ENCODE measurements around the gene HIF1AN.
"Not testable (repeated sequence)": the region's sequence is repeated elsewhere in the genome, so short reads cannot be mapped to it uniquely, and the experiment has no call there.

The HIF1AN gene

DNA sequence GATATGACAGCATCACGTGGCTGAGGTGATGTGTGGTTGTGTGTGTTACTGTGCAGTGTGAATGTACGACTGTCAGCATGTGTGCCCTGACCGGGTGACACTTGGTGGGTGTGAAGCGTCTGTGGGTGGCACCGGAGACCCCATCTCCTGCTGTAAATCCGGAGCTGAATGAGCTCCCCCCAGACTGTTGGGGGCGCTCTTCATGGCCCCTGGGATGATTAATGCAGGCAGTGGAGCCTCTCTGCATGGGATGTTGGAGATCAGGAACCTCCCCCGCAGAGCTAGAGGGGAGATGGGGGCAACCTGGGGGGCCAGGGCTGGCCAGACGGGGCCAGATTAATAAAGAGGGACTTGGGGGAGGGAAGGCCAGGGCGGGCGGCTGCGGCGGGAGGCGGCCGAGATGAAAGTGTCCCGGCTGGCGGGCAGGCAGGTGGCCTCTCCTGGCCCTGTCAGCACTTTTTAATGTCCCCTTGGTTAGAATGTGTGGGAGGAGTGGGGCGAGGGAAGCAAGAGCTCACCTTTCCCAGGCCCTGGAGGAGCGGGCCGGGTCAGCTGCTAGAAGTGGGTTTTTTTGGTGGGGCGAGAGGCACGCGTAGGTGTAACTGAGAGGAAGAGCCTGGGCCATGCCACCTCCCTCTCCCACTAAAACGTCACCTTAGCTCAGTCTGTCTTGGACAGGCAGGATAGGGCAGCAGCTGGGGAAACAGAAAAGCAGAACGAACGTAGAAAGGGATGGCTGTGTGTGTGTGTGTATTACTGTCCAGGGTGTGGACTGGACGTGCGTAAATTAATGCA is 34.1 kb downstream of the HIF1AN start:
- Histone ChIP-seq H3K9me3 (ENCODE audit: insufficient read depth, low read depth, low read length) (no peaks in the 10 kb centered on the region), H3K27ac (ENCODE audit: low read length) (no peak overlapping the region), H3K27me3 (ENCODE audit: insufficient read depth, low read length) (peaks cover 56% of the 10 kb centered on the region), H3K9ac (ENCODE audit: low read depth, low read length) (peak overlapping the region; percentile 47; the same call in 1 of the 2 replicates), H3K4me3 (ENCODE audit: low read length) (peak overlapping the region; percentile 68), H3K4me1 (ENCODE audit: insufficient read depth, low read length) (no peaks in the 10 kb centered on the region), H3K36me3 (ENCODE audit: insufficient read depth, low read depth, low read length) (no peaks in the 10 kb centered on the region)

DNA sequence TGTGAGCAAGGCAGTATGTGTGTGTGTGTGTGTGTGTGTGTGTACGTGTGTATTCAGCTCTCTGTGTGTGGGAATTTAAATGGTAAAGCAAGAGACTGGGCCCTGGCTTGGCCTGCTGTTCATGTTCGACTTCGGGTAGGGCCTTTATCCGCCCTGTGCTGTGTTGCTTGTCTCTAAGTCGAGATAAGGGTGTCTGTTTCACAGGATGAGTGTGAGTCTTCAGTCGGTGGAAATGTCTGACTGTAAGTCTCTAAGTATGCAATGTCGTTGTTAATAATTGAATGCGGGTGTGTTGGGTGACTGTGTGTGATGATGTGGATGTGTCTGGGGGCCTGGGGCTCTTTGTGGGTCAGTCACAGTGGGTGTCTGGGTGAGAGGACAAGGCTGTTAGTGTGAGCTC is 34.8 kb downstream of the HIF1AN start:
- Histone ChIP-seq H3K27me3 (ENCODE audit: insufficient read depth, low read length) (peaks cover 50% of the 10 kb centered on the region), H3K27ac (ENCODE audit: low read length) (no peak overlapping the region), H3K4me1 (ENCODE audit: insufficient read depth, low read length) (no peaks in the 10 kb centered on the region), H3K4me3 (ENCODE audit: low read length) (peak overlapping the region; percentile 68), H3K9ac (ENCODE audit: low read depth, low read length) (peak overlapping the region; percentile 47; the same call in 1 of the 2 replicates), H3K9me3 (ENCODE audit: insufficient read depth, low read depth, low read length) (no peaks in the 10 kb centered on the region), H3K36me3 (ENCODE audit: insufficient read depth, low read depth, low read length) (no peaks in the 10 kb centered on the region)

DNA sequence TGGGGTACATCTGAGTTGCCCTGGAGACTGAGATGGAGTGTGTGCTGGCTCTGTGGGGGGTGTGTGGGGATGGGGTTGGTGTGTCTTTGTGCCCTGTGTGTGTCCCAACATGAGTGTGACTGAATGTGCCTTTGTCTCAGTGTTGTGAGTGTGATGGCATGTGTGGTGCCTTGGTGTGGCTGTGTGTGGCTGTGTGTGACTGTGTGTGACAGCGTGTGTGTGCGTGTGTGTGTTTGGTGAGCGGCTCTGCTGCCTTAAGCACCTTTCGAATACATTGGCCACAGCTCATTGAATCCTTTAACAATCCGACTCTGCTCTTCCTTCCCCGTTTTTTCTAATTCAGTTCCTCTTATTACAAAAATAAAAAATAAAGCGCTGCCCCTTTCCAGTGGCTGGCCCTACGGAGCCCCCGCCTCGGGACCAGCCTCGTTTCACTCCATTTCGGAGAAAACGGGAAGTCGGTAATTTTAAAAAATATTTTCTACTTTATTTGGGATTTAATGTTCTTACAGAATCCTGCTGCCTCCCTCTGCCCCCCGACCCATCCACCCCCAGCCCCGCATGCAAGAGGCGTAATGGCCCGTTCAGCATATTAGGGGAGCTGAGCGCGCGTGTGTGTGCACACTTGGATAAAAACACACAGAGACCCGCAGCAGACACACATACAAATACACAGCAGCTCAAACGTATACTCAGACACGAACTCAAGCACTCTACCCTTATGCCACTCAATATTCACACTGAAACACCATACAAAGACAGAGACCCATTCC is 35.5 kb downstream of the HIF1AN start:
- Histone ChIP-seq H3K36me3 (ENCODE audit: insufficient read depth, low read depth, low read length) (no peaks in the 10 kb centered on the region), H3K9ac (ENCODE audit: low read depth, low read length) (no peak overlapping the region), H3K27me3 (ENCODE audit: insufficient read depth, low read length) (peaks cover 45% of the 10 kb centered on the region), H3K9me3 (ENCODE audit: insufficient read depth, low read depth, low read length) (no peaks in the 10 kb centered on the region), H3K27ac (ENCODE audit: low read length) (no peak overlapping the region), H3K4me1 (ENCODE audit: insufficient read depth, low read length) (no peaks in the 10 kb centered on the region), H3K4me3 (ENCODE audit: low read length) (no peak overlapping the region)

DNA sequence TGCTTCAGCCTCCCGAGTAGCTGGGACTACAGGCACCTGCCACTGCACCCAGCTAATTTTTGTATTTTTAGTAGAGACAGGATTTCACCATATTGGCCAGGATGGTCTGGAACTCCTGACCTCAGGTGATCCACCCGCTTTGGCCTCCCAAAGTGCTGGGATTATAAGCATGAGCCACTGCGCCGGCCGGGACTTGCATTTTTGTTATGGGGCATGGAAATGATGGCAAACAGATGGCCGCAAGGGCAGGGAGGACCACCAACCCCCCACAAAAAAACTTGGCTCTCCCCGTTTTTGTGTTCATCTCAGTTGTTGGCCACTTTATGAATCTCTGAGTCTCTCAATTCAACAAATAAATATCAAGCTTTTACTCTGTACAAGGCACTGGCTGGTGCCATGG is 39.4 kb downstream of the HIF1AN start:
- H3K4me3 ChIP-seq (ENCODE audit: low read length); H3K4me1 ChIP-seq (ENCODE audit: insufficient read depth, low read length); H3K9me3 ChIP-seq (ENCODE audit: insufficient read depth, low read depth, low read length); H3K9ac ChIP-seq (ENCODE audit: low read depth, low read length); H3K27ac ChIP-seq (ENCODE audit: low read length); H3K36me3 ChIP-seq (ENCODE audit: insufficient read depth, low read depth, low read length): not testable (repeated sequence)
- peaks cover 33% of the 10 kb centered on the region for H3K27me3 ChIP-seq (ENCODE audit: insufficient read depth, low read length)

DNA sequence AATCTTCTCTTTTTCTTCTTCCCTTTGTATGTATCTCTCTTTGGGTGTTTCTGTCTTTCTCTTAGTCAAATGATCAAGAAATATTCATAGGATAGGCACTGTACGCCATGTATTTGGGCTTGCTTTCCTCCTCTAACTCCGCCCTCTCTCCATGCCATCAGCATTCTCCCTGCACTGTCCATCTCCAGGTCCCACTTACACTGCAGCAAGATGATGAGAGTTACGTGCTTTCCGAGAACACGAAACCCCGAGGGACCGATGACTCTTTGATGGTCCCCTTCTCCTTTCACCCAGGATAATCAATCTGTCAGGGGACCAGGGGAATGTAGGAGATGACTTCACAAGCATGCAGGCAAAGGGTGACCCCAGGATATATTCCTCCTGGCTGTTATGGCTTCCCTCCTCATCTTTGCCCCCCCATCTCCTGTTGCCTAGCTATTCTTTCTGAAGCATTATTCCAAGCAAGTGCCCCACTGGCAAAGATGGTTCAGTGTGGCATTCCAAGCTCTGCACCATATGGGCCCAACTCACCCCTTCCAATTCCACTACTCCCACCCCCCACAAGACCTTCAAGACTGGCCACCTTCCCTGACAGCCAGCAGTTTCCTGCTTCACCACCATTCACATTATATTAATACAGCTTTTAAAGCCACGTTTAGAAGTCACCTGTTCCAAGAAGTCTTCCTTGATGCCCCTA is 40.0 kb downstream of the HIF1AN start:
- H3K9me3 ChIP-seq (ENCODE audit: insufficient read depth, low read depth, low read length): no peaks in the 10 kb centered on the region
- H3K27me3 ChIP-seq (ENCODE audit: insufficient read depth, low read length): peaks cover 37% of the 10 kb centered on the region
- no peaks in the 10 kb centered on the region for H3K36me3 ChIP-seq (ENCODE audit: insufficient read depth, low read depth, low read length)
- no peaks in the 10 kb centered on the region for H3K4me1 ChIP-seq (ENCODE audit: insufficient read depth, low read length)
- no peak overlapping the region for H3K4me3 ChIP-seq (ENCODE audit: low read length)
- no peak overlapping the region for H3K9ac ChIP-seq (ENCODE audit: low read depth, low read length)
- H3K27ac ChIP-seq (ENCODE audit: low read length): no peak overlapping the region

DNA sequence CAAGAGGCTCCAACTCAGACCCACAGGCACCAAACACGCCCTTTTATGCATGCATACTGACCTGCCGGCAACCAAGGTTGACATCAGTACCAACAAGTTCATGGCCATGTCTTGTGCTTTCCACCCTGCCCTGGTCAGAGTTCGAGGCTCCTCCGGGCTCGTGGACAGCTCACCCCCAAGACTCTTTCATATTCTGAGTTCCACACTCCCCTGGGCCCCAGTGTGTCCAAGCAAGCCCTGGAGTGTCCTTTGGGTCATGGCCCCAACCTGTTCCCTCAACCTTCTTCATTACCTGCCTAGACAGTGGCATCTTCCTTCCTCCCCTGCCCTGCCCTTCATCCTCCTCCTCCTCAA is 40.5 kb downstream of the HIF1AN start:
- no peaks in the 10 kb centered on the region for H3K4me1 ChIP-seq (ENCODE audit: insufficient read depth, low read length)
- no peak overlapping the region for H3K9ac ChIP-seq (ENCODE audit: low read depth, low read length)
- H3K27me3 ChIP-seq (ENCODE audit: insufficient read depth, low read length): peaks cover 37% of the 10 kb centered on the region
- no peak overlapping the region for H3K27ac ChIP-seq (ENCODE audit: low read length)
- H3K36me3 ChIP-seq (ENCODE audit: insufficient read depth, low read depth, low read length): no peaks in the 10 kb centered on the region
- H3K9me3 ChIP-seq (ENCODE audit: insufficient read depth, low read depth, low read length): no peaks in the 10 kb centered on the region
- no peak overlapping the region for H3K4me3 ChIP-seq (ENCODE audit: low read length)

DNA sequence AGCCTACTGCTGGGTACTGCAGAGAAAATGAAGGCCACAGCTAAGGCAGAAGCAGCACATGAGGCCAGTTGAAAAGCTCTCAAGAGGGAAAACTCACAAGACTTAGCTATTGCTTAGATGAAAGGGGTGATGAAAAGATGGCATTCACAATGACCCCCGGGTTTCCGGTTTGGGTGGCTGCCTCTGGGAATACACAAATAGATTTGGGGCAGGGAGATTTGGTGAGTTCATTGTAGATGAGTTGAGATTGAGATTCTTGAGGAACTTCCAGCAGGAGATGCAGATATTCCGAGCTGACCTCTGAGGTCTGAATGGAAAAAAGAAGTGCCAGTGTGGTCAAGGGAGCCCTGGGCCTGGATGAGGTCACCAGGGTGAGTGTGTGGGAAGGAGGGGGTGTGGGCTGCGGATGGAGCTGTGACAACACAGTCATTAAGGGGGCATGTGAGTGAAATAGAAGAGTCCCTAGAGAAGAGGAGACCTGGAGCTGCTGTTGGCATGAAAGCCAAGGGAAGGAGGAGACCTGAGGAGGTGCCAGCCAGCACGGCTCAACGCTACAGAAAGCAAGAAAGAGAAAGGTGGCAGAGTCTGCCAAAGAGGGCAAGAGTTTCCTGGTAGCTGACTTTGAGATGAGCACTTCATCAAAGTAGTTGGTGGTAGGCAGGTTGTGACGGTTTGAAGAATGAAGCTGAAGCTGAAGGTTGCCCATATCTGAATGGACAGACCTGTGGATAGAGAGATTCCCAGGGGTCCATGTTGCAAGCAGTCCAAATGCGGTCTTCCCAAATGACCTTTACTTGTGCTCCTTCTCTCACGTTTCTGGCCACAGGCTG is 43.7 kb downstream of the HIF1AN start:
- H3K9me3 ChIP-seq (ENCODE audit: insufficient read depth, low read depth, low read length): no peaks in the 10 kb centered on the region
- H3K4me1 ChIP-seq (ENCODE audit: insufficient read depth, low read length): no peaks in the 10 kb centered on the region
- no peak overlapping the region for H3K4me3 ChIP-seq (ENCODE audit: low read length)
- peaks cover 32% of the 10 kb centered on the region for H3K27me3 ChIP-seq (ENCODE audit: insufficient read depth, low read length)
- no peak overlapping the region for H3K9ac ChIP-seq (ENCODE audit: low read depth, low read length)
- H3K27ac ChIP-seq (ENCODE audit: low read length): no peak overlapping the region
- no peaks in the 10 kb centered on the region for H3K36me3 ChIP-seq (ENCODE audit: insufficient read depth, low read depth, low read length)

DNA sequence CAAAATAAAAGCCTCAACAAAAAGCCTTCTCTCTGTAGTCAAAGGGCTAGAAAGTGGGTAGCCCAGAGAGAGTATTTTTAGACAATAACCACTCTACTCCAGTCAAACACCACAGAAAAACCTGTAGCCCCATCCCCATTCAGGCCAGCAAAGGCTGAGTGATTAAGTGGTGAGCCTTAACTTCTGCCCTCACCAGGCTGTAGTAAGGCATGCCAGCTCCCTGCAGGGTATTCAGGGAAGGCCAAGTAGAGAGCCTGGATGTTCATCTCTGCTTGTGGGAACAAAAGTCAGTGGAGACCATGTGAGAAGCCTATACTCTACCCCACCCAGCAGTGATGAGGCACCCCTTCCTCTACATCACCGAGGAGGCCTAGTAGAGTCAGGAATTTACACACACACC is 51.2 kb downstream of the HIF1AN start:
- Histone ChIP-seq H3K36me3 (ENCODE audit: insufficient read depth, low read depth, low read length) (no peaks in the 10 kb centered on the region), H3K27ac (ENCODE audit: low read length) (no peak overlapping the region), H3K27me3 (ENCODE audit: insufficient read depth, low read length) (peaks cover 42% of the 10 kb centered on the region), H3K9me3 (ENCODE audit: insufficient read depth, low read depth, low read length) (no peaks in the 10 kb centered on the region), H3K4me3 (ENCODE audit: low read length) (no peak overlapping the region), H3K4me1 (ENCODE audit: insufficient read depth, low read length) (no peaks in the 10 kb centered on the region), H3K9ac (ENCODE audit: low read depth, low read length) (no peak overlapping the region)

DNA sequence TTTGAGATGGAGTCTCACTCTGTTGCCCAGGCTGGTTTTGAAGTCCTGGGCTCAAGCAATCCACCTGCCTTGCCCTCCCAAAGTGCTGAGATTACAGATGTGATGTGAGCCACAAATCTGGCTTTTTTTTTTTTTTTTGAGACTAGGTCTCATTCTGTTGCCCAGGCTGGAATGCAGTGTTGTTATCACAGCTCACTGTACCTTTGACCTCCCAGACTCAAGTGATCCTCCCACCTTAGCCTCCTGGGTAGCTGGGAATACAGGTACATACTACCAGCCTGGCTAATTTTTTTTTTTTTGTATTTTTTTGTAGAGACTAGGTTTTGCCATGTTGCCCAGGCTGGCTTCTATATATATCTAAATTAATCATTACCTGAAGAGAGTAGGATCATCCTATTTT is 62.4 kb downstream of the HIF1AN start:
- no peaks in the 10 kb centered on the region for H3K9me3 ChIP-seq (ENCODE audit: insufficient read depth, low read depth, low read length)
- no peak overlapping the region for H3K9ac ChIP-seq (ENCODE audit: low read depth, low read length)
- no peak overlapping the region for H3K27ac ChIP-seq (ENCODE audit: low read length)
- no peaks in the 10 kb centered on the region for H3K4me1 ChIP-seq (ENCODE audit: insufficient read depth, low read length)
- H3K36me3 ChIP-seq (ENCODE audit: insufficient read depth, low read depth, low read length): no peaks in the 10 kb centered on the region
- peaks cover 8% of the 10 kb centered on the region; the same call in 1 of the 2 replicates for H3K27me3 ChIP-seq (ENCODE audit: insufficient read depth, low read length)
- no peak overlapping the region for H3K4me3 ChIP-seq (ENCODE audit: low read length)

DNA sequence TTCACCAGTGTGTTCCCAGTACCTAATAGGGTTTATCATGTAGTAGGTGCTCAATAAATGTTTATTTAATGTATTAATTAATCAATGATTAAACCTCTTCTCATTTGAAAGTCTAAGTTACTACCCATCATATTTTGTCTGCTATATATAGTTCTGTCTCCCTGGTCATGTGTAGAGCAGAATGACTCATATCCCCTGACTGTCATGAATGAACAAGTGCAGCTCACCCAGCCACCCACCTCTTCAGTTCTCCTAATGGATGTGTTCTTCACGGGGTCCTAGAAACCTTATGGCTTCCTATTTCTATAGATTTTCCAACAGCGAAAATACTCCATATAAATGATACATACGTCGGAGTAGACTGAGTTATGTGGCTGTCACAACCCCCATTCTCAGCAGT is 64.5 kb downstream of the HIF1AN start:
- Histone ChIP-seq H3K4me1 (ENCODE audit: insufficient read depth, low read length) (no peaks in the 10 kb centered on the region), H3K9ac (ENCODE audit: low read depth, low read length) (no peak overlapping the region), H3K9me3 (ENCODE audit: insufficient read depth, low read depth, low read length) (no peaks in the 10 kb centered on the region), H3K27me3 (ENCODE audit: insufficient read depth, low read length) (peaks cover 8% of the 10 kb centered on the region; the same call in 1 of the 2 replicates), H3K36me3 (ENCODE audit: insufficient read depth, low read depth, low read length) (no peaks in the 10 kb centered on the region), H3K27ac (ENCODE audit: low read length) (no peak overlapping the region), H3K4me3 (ENCODE audit: low read length) (no peak overlapping the region)

DNA sequence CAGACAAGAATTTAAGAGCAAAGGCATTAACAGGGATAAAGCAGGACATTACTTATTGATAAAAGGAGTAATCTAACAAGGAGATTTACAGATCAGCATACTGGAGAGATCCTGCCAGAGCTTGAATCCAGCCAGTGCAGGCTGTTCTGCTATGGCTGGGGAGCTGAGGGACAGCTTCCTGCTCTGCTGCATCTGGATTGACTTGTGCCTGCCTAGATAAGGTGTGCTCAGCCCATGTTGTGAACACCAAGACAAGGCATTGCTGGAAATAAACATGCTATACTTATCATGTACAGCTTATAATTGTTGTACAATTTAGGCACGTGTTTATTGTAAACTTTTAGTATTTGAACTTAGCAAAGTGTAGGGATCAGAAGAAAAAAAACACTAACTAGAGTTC is 71.7 kb downstream of the HIF1AN start:
- Histone ChIP-seq H3K4me3 (ENCODE audit: low read length) (no peak overlapping the region), H3K36me3 (ENCODE audit: insufficient read depth, low read depth, low read length) (no peaks in the 10 kb centered on the region), H3K27ac (ENCODE audit: low read length) (no peak overlapping the region), H3K27me3 (ENCODE audit: insufficient read depth, low read length) (peaks cover 12% of the 10 kb centered on the region; the same call in 1 of the 2 replicates), H3K9ac (ENCODE audit: low read depth, low read length) (no peak overlapping the region), H3K4me1 (ENCODE audit: insufficient read depth, low read length) (no peaks in the 10 kb centered on the region), H3K9me3 (ENCODE audit: insufficient read depth, low read depth, low read length) (no peaks in the 10 kb centered on the region)
